LHCN-M2 (cell line): Measurements from ENCODE around the gene CDCA7L. TPM values are rescaled to one million over a fixed set of nuclear protein-coding genes. Genes with fewer than 3 reads are reported as not detected.
"Not testable (repeated sequence)": the region's sequence is repeated elsewhere in the genome, so short reads cannot be mapped to it uniquely, and the experiment has no call there.

Experiments
- DNase-seq: peaks from one replicate; pipeline ENCODE4 v3.0.0-alpha.2; 2012; ENCODE audit warnings: low read depth
- total RNA-seq: library from RNA; depleted of rRNA; stranded (reverse); fragments of >200 nt; gene quantifications from 2 replicates; pipeline ENCODE4 v1.2.3, GENCODE V29; 2014

The CDCA7L gene
- total RNA-seq, 1 experiment from 2014 or later, result 71.2 TPM

- DNase-seq, result no peak
These were observed 34.3 kb downstream of the CDCA7L start for GRCh38 chr7:21911341-21911875.

- no peak for DNase-seq
These were observed 35.4 kb downstream of the CDCA7L start for GRCh38 chr7:21910253-21910652.

DNA sequence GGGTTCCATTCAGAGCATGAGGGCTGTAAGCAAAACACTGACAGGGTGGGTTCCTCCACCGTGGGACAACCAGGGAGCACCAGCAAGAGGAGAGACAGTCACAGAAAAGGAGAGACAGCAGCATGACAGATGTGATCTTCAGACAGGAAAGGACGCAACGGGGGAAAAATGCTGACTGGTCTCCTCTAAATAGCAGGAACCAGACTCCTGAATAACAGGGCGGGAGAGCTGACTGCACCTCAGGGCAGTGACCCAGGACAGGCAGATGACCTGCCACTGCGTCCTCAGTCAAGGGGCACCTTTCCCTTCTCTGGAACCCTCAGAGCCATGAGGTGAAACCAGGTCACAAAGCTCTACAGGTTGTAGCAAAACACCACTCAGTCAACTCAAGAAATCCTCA, 37.0 kb downstream of the CDCA7L start:
- DNase-seq, result no peak

DNA sequence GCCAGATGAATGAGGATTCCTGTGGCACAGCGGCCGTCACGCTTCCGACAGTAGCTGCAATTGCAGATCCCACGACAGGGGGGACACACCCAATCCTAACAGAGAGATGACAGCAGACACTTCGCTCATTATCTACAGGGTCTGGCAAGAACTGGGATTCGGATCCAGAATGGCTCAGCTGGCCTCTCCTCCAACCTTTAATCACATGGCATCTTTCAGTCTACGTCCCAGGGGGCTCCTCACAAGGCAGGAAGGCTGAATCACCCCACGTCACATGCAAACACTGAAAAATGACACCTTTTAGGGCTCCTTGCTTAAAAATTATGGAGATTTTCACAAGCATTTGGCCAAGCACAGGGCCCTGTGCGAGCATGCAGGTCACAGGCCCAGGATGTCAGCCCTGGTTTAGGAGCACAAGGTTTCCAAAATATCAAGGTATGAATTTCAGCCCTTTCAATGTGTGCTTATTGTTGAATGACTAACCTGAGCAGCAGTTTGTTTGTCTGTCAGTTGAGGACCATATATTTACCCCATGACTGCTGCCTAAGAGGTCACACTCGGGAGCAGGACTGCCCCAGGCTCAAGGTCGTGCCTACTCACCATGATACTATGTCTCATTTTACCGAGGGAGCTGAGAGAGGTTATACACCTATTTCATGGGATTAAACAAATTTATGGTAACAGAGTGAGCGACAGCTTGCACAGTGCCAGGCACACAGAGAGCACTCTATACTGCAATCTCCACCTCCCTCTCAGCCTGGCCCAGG, 42.5 kb downstream of the CDCA7L start:
- DNase-seq, result peak; percentile 75

DNA sequence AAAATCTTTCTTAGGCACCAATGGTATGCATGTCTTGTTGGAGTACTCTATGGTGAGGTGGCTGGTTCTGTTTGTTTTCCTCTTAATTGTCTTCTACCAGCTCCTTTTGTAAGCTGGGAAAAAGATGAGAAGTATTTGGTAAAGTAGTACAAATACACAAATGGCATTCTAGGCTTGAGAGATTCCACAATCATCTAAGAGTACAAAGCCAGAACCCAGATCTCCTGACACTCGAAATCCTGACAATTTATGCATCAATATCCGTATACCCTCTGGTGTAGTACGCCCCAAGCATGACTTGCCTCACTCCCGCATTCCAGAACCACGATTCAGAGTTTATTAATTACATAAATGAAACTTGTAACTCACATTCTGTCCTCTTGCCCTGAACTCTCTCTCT, 43.5 kb downstream of the CDCA7L start:
- DNase-seq, result peak; percentile 44

DNA sequence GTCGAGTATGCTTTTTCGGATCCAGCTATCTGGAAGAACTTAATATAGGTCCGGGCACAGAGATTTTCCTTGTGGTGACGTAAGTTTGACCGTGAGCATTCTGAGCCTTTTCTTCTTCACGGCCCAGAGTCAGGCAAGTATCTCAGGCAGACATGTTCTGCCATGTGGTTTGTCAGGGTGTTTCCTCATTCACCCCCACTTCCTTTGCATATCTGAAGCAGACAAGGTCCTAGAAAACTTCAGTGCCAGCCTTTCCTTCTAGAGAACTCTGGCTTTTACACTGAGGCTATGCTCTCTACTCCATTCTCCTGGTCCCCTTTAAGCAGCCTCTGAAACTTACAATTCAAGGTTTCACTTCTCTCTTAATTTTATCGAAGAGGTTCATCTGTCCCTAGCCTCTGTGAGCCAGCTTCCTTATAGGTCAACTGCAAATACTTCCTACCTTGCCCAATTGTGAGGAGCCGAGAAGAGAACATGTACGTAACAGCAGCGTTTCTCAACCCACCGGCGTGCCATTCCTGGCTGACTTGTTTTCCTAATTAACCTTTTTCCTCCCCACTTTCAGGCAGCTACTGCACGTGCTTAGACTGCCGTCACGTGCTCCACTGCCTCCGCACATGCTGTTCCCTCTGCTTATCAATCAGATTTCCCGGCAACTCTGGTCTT, 47.3 kb downstream of the CDCA7L start:
- no peak for DNase-seq

- no peak for DNase-seq
These were observed 52.3 kb downstream of the CDCA7L start for GRCh38 chr7:21893401-21893800.

DNA sequence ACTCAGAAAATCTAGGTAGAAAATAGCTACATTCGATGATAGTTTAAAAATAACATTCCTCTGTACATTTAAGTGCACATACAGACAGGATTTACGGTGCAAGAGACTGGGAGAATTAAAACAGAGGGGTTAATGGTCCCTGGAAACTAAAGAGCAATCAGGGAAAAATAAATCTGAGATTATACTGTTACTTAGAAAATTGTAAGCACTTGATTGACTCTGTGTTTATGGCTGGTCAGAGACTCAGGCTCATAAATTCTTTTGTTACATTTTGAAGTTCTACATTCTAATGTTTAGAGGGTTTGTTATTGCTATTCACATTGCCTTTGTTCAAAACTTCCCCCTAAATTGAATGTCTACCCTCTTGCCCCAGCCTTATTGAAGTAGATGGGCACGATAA, 54.4 kb downstream of the CDCA7L start:
- no peak for DNase-seq

DNA sequence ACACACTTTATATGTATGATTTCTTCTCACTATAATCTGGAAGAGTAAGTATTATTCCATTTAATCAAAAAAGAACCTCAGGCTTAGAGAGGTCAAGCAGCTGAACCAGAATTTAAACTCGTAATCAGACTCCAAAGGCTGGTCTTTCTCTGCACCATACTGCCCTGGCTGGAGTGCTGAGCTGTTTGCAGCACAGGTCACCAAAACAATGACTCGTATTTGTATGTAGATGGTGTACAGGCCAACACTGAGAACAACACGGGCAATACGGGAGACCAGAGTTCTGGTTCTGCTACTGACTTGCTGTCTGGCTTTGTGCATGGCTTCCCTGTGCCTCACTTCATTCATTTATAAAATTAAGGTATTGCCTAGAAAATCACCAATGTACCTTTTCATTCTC, 57.9 kb downstream of the CDCA7L start:
- no peak for DNase-seq

DNA sequence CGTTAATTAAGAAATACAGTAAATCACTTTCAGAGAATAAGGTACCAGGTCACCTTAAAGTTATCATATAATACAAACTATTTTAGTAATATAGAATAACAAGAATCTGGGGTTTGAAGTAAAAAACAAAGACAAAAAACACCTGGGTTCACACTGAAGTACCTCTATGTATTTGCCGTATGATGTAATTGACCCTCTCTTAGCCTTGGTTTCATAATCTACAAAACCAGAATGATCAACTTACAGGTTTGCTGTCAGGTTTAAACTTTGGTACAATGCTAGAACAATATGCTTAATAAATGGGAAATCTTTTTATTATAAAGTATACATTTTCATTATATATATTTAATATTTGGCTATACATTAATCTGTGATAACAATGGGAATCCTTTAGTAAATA, 58.3 kb downstream of the CDCA7L start:
- no peak for DNase-seq

- no peak for DNase-seq
These were observed 59.3 kb downstream of the CDCA7L start for GRCh38 chr7:21886396-21886795.

DNA sequence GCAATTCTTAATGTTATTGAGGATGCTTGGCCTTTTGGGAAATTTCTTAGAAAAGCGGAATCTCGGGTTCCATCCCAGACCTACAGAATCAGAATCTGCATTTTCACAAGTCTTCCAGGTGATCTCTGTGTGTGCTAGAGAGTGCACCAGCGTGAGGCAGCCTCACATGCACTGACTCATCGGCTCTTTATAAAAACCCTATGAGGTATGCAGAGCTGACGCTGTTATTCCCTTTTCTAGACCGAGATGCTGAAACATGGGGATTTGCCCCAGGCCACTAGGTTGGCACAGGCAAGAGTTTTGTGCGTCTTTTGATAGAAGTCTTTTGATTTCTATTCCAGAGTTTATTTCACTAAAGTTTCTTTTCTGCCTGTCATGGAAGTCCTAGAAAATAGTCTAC, 61.2 kb downstream of the CDCA7L start:
- DNase-seq, result no peak

DNA sequence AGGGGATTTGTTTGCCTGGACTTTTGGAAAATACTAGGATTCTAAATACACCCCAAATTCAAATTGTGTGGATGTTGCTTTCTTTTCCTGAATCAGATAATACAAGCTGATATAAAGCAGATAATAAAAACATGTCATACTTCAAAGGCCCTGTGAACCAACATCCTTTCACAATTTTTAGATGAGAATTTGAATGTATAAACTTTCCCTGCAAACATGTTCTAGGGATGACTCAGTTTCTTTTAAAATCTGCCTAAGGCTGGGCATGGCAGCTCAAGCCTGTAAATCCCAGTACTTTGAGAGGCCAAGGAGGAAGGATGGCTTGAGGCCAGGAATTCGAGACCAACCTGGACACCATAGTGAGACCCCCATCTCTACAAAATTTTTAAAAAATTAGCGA, 62.2 kb downstream of the CDCA7L start:
- DNase-seq, result not testable (repeated sequence)

DNA sequence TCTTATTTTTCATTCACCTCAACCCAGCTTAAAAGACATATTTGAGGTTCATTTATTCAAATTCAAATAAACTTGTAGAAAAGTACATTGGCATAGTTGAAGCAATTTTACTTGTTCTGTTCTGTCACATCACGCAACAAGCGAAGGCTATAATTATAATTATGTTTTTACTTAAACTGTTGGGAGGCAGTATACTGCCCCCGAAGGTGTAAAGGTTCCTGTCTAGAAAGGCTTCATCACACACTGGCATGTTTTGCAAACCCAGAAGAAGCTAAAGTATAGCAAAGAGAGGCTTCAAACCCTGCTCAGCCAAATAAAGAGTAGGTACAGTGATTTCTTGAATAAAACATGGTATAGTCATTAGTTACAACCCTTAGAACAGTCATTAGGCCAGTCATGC, 62.6 kb downstream of the CDCA7L start:
- no peak for DNase-seq

DNA sequence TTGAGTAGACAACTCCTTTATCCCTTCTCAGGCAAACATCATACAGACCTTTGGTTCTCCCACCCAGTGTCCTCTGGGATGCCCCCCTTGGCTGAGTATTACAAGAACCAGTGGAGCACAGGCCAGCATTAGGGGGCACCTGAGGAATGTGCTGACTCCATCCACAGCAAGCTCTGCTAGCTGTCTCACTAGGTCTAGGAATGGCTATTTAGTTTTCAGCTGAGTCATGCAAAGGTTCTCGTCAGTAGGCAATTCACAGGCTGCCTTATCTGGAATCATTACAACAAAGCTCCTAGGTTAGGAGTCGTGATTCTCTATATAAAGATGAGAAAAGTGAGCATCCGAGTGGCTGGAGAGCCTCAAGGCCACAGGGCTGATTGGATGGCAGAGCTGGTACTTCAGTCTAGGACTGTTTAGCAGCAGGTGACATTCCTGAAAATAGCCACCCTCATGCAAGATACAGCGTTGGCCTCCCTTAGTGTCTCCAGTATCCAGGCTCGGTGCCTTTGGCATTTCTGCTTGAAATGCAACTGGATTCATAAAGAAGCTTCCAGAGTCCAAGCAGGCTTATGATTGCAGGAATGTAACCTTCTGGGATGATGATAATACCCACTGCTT, 75.8 kb downstream of the CDCA7L start:
- no peak for DNase-seq

DNA sequence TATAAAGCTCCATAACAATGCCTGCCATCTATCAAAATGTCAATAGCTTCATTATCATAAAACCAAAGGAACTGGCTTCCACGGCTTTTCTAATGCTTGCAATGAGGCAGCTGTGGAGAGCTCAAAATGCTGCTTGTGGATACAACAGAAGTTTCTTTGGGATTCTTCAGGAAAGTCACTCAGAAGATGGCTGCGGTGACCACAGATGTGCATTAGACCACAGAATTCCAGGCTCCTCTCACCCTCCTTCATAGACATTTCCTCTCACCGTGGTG, 77.2 kb downstream of the CDCA7L start:
- no peak for DNase-seq

DNA sequence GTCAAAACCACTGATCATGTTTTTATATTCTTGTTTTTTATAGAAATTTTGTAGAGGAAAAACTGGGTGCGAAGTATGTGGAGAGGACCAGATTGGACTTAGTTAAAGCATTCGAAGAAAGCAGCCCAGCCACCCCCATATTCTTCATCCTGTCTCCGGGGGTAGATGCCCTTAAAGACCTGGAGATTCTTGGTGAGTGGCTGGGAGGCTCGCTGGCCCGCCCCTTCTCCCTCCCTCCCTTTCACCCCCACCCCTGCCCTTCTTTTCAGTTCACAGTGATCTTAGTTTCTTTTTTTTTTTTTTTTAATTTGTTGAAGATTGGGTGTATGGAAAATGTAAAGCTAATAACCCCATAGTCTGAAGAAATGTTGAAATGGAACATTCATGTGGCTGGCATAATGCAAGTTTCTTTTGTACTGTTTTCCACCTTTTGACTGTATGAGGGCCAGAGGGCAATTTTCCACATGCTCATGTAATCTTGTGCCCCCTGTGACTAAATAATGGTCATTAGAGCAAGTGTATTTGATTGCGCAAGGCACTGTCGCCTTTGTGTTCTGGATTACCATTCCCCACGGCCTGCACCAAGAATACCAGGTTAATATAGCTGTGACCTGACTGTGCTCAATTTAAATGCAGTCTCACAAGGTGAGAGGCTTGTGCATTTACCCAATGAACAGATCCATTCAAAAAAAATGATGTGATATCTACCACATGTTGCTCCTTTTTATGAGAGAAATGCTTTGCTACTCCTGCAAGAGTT, 77.7 kb downstream of the CDCA7L start:
- no peak for DNase-seq

- no peak for DNase-seq
These were observed 78.5 kb downstream of the CDCA7L start for GRCh38 chr7:21867226-21867625.

GRCh38 chr7:21866731-21867130, 79.0 kb downstream of the CDCA7L start:
- DNase-seq, result no peak

DNA sequence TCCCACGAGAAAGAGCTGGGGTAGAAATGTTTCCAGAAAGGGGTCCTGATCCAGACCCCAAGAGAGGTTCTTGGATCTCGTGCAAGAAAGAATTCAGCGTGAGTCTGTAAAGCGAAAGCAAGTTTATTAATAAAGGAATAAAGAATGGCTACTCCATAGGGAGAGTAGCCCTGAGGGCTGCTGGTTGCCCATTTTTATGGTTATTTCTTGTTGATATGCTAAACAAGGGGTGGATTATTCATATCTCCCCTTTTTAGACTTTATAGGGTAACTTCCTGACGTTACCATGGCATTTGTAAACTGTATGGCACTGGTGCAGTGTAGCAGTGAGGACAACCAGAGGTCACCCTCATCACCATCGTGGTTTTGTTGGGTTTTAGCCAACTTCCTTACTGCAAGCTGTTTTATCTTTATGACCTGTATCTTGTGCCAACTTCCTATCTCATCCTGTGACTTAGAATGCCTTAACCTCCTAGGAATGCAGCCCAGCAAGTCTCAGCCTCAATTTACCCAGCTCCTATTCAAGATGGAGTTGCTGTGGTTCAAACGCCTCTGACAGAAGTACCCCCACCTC, 80.0 kb downstream of the CDCA7L start:
- DNase-seq, result not testable (repeated sequence)

DNA sequence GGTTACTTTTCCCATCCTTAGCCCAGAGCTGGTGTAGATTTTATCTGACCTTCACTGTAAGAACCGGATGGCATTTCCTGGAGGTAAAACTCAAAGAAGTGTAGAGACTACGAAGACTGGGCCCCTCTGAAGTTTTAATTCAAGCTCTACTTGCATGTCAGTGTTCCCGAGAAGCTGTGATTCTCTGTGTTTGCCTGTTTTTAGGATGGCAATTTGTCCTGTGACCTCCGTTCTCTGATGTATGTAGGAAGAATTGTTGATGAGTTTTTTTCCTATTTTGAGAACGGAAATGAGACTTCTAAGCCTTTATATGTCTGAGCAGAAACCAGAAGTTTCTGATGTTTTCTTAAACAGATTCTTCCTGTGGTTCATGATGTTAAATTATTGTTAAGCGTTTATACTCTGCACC, 94.1 kb downstream of the CDCA7L start:
- DNase-seq, result no peak
